IMR-90 (cell line): ENCODE measurements around the gene CDC42EP5. TPM values are rescaled to one million over a fixed set of nuclear protein-coding genes. Genes with fewer than 3 reads are reported as not detected.

Experiments used
- ATAC-seq: fragments of 200-7000 bp; cut with Tn5 transposase; 2 replicates; pipeline ENCODE4 v1.9.1; 2020; ENCODE audit warnings: low read depth, mild to moderate bottlenecking, moderate library complexity
- BruUV-seq: library from RNA; stranded (reverse); fragments of 400-500 nt; replicated peaks from 2 replicates; lab custom pipeline; 2021; lab: Mats Ljungman, UMichigan
- CTCF ChIA-PET: fragments of 300-600 bp; formaldehyde crosslinking; extraction: SDS; loops from one replicate; lab custom pipeline; 2021; ENCODE audit warnings: antibody characterized with exemption; lab: Yijun Ruan, JAX
- POLR2A ChIA-PET: fragments of 300-600 bp; sonication (Branson Sonifier 250); formaldehyde crosslinking; loops from one replicate; lab custom pipeline; 2022; ENCODE audit warnings: antibody characterized with exemption; ENCODE audit not compliant: unreplicated experiment; lab: Charles Lee
- DNase-seq: peaks from one replicate; pipeline ENCODE4 v3.0.0; 2013
- H2AFZ ChIP-seq: replicated peaks from 2 replicates; pipeline ENCODE3; 2013; ENCODE audit warnings: low read length, mild to moderate bottlenecking; ENCODE audit not compliant: poor library complexity
- H2AK5ac ChIP-seq: 2 replicates; pipeline ENCODE4 v1.6.1; 2013; ENCODE audit warnings: low read depth, low read length, inconsistent platforms
- H2AK9ac ChIP-seq: replicated peaks from 2 replicates; pipeline ENCODE3; 2013; ENCODE audit warnings: mild to moderate bottlenecking, low read depth, low read length, moderate library complexity; ENCODE audit not compliant: poor library complexity
- H2BK120ac ChIP-seq: 2 replicates; pipeline ENCODE4 v1.6.1; 2013; ENCODE audit warnings: low read depth, low read length, inconsistent platforms
- H2BK15ac ChIP-seq: 3 replicates; pipeline ENCODE4 v1.6.1; 2013; ENCODE audit warnings: low read depth, low read length, inconsistent platforms
- H2BK20ac ChIP-seq: 2 replicates; pipeline ENCODE4 v1.6.1; 2013; ENCODE audit warnings: low read depth, mild to moderate bottlenecking, inconsistent platforms, low read length, moderate library complexity
- H2BK5ac ChIP-seq: 2 replicates; pipeline ENCODE4 v1.6.1; 2013; ENCODE audit warnings: mild to moderate bottlenecking, low read depth, low read length, inconsistent platforms; ENCODE audit not compliant: poor library complexity, severe bottlenecking
- H3K14ac ChIP-seq: replicated peaks from 2 replicates; pipeline ENCODE4 v1.6.1; 2013; ENCODE audit warnings: low read depth, low read length, inconsistent platforms
- H3K18ac ChIP-seq: 2 replicates; pipeline ENCODE4 v1.6.1; 2013; ENCODE audit warnings: low read depth, low read length, control low read depth
- H3K23ac ChIP-seq: 2 replicates; pipeline ENCODE4 v1.6.1; 2013; ENCODE audit warnings: low read depth, low read length, inconsistent platforms
- H3K27ac ChIP-seq: 2 replicates; pipeline ENCODE4 v1.5.1; 2013; ENCODE audit warnings: mild to moderate bottlenecking, control low read depth, low read length; ENCODE audit not compliant: insufficient read depth
- H3K27me3 ChIP-seq: 2 replicates; pipeline ENCODE4 v1.6.1; 2013; ENCODE audit warnings: low read length; ENCODE audit not compliant: control insufficient read depth, insufficient read depth
- H3K36me3 ChIP-seq: 2 replicates; pipeline ENCODE4 v1.6.1; 2013; ENCODE audit warnings: low read length, mixed read lengths; ENCODE audit not compliant: control insufficient read depth, insufficient read depth
- H3K4ac ChIP-seq: 2 replicates; pipeline ENCODE4 v1.6.1; 2013; ENCODE audit warnings: low read depth, low read length, inconsistent platforms
- H3K4me1 ChIP-seq: 2 replicates; pipeline ENCODE4 v1.6.1; 2013; ENCODE audit warnings: low read length, mixed read lengths; ENCODE audit not compliant: control insufficient read depth, insufficient read depth
- H3K4me2 ChIP-seq: 2 replicates; pipeline ENCODE4 v1.6.1; 2013; ENCODE audit warnings: low read depth, mild to moderate bottlenecking, control low read depth, low read length, moderate library complexity
- H3K4me3 ChIP-seq: 2 replicates; pipeline ENCODE4 v1.5.1; 2013; ENCODE audit warnings: low read depth, mild to moderate bottlenecking, control low read depth, low read length, moderate library complexity; ENCODE audit not compliant: insufficient read depth
- H3K56ac ChIP-seq: 2 replicates; pipeline ENCODE4 v1.6.1; 2013; ENCODE audit warnings: low read length, inconsistent platforms; ENCODE audit not compliant: insufficient read depth; ENCODE audit errors: extremely low read depth
- H3K79me1 ChIP-seq, 2 experiments: 2 replicates each; pipeline ENCODE4 v1.6.1; 2013; ENCODE audit warnings: low read length in 2 of 2, inconsistent platforms in 1 of 2, low read depth in 1 of 2
- H3K9ac ChIP-seq: 2 replicates; pipeline ENCODE4 v1.6.1; 2013; ENCODE audit warnings: low read depth, low read length, control low read depth
- H3K9me1 ChIP-seq: 2 replicates; pipeline ENCODE4 v1.6.1; 2013; ENCODE audit warnings: low read length, inconsistent platforms; ENCODE audit not compliant: insufficient read depth
- H3K9me3 ChIP-seq: 2 replicates; pipeline ENCODE4 v1.6.1; 2013; ENCODE audit warnings: low read length; ENCODE audit not compliant: control insufficient read depth, insufficient read depth
- H4K20me1 ChIP-seq: 2 replicates; pipeline ENCODE4 v1.6.1; 2013; ENCODE audit warnings: low read length, inconsistent platforms; ENCODE audit not compliant: insufficient read depth
- H4K5ac ChIP-seq: 2 replicates; pipeline ENCODE4 v1.6.1; 2013; ENCODE audit warnings: mild to moderate bottlenecking, low read depth, low read length, control low read depth
- H4K8ac ChIP-seq, 2 experiments: 2 replicates each; pipeline ENCODE4 v1.6.1; 2013; ENCODE audit warnings: low read depth in 2 of 2, low read length in 2 of 2, control low read depth in 1 of 2, inconsistent platforms in 1 of 2
- H4K91ac ChIP-seq: 2 replicates; pipeline ENCODE4 v1.6.1; 2013; ENCODE audit warnings: low read depth, low read length, inconsistent platforms; ENCODE audit not compliant: insufficient read depth
- BHLHE40 ChIP-seq: fragments of 150-350 bp; IDR thresholded peaks from 2 replicates; pipeline ENCODE4 v1.6.1; 2016; ENCODE audit warnings: mild to moderate bottlenecking, low read depth, low read length
- CEBPB ChIP-seq: IDR thresholded peaks from 2 replicates; pipeline ENCODE4 v1.6.1; 2012; ENCODE audit warnings: low read depth, low read length, improper control_type of control experiment
- CHD1 ChIP-seq: IDR thresholded peaks from 2 replicates; pipeline ENCODE4 v1.6.1; 2012; ENCODE audit warnings: low read depth, low read length, improper control_type of control experiment
- CTCF ChIP-seq: conservative IDR thresholded peaks from 2 replicates; pipeline ENCODE4 v1.5.1; 2012; ENCODE audit warnings: mild to moderate bottlenecking, low read depth, low read length, improper control_type of control experiment
- FOS ChIP-seq: fragments of 150-350 bp; IDR thresholded peaks from 2 replicates; pipeline ENCODE4 v1.6.1; 2016; ENCODE audit warnings: low read depth, low read length
- NFE2L2 ChIP-seq: fragments of 150-350 bp; IDR thresholded peaks from 2 replicates; pipeline ENCODE4 v1.6.1; 2016; ENCODE audit warnings: low read depth, mild to moderate bottlenecking, low read length
- RAD21 ChIP-seq: IDR thresholded peaks from 2 replicates; pipeline ENCODE4 v1.6.1; 2012; ENCODE audit warnings: low read length, improper control_type of control experiment
- RCOR1 ChIP-seq: IDR thresholded peaks from 2 replicates; pipeline ENCODE4 v1.6.1; 2012; ENCODE audit warnings: mild to moderate bottlenecking, low read length, improper control_type of control experiment; ENCODE audit not compliant: insufficient replicate concordance
- RFX5 ChIP-seq: IDR thresholded peaks from 2 replicates; pipeline ENCODE4 v1.8.0; 2012; ENCODE audit warnings: low read depth, mild to moderate bottlenecking, low read length, moderate library complexity
- SMC3 ChIP-seq: fragments of 150-350 bp; IDR thresholded peaks from 2 replicates; pipeline ENCODE4 v1.6.1; 2016; ENCODE audit warnings: low read depth, mild to moderate bottlenecking, antibody characterized with exemption, low read length, moderate library complexity
- USF2 ChIP-seq: fragments of 150-350 bp; IDR thresholded peaks from 2 replicates; pipeline ENCODE4 v1.6.1; 2017; ENCODE audit warnings: mild to moderate bottlenecking, antibody characterized with exemption, low read length, low read depth
- WGBS, 2 experiments: methylation state at CpG; one replicate each; pipeline versions ENCODE4 v1.1.5 to v1.1.7; 2013; ENCODE audit warnings: missing lambda C conversion rate in 2 of 2; ENCODE audit not compliant: insufficient read length in 1 of 2; ENCODE audit errors: extremely low coverage in 2 of 2; 5-methylcytosine and 5-hydroxymethylcytosine counted together
- dilution Hi-C: fragments of 300-500 bp; cut with HindIII; formaldehyde crosslinking; loops from one replicate; pipeline ENCODE4 v1.14.3; 2018; ENCODE audit warnings: low sequenced_read_pairs; ENCODE audit not compliant: unreplicated experiment
- in situ Hi-C: fragments of 300-500 bp; cut with MboI; formaldehyde crosslinking; loops from 3 replicates; pipeline ENCODE4 v1.14.3; 2019; ENCODE audit warnings: low sequenced_read_pairs, inconsistent platforms, mixed read lengths
- intact Hi-C: fragments of 100-400 bp; cut with micrococcal nuclease; formaldehyde crosslinking; loops from 2 replicates; pipeline ENCODE4 v1.10.0; 2022
- polyA plus RNA-seq, 3 experiments: library from polyadenylated mRNA; depleted of rRNA; stranded (reverse); fragments of >200 nt; gene quantifications; 2 replicates each; pipeline ENCODE4 v1.2.3, GENCODE V29; 2012; ENCODE audit warnings: low replicate concordance in 1 of 3
- total RNA-seq: library from RNA; depleted of rRNA; stranded (reverse); fragments of >200 nt; gene quantifications from 2 replicates; pipeline ENCODE4 v1.2.3, GENCODE V29; 2012

Gene CDC42EP5
- total and polyA plus RNA-seq, 2 of the 4 experiments (the other 2 are of a cell fraction): 7.2 to 25.3 TPM

GRCh38 chr19:54428323-54429175, 44.5 kb downstream of the CDC42EP5 start:
- no peak overlapping the region for H3K14ac ChIP-seq
- no peaks in the 10 kb centered on the region; the same call in 1 of the 2 replicates for H4K20me1 ChIP-seq
- no peak overlapping the region for H3K56ac ChIP-seq
- 68% methylated on average over 3 of the region's 11 CpGs; no CpG with 5 or more reads in 1 of the 2 experiments for WGBS, 2 experiments
- no peaks in the 10 kb centered on the region for H3K79me1 ChIP-seq
- H3K4me1 ChIP-seq: 0 out of 2 replicates have a peak, but pooled peaks cover 2% of the 10 kb centered on the region
- no peaks in the 10 kb centered on the region for H3K9me1 ChIP-seq
- CTCF ChIA-PET: no interaction called here
- peaks cover 11% of the 10 kb centered on the region; the same call in 1 of the 2 replicates for H3K27me3 ChIP-seq
- intact Hi-C loops (no loop called here), dilution Hi-C loops (no loop called here), in situ Hi-C loops (no loop called here)
- no peak overlapping the region for H2BK15ac ChIP-seq
- no peak for DNase-seq
- H3K4me2 ChIP-seq: no peak overlapping the region
- TF ChIP-seq CEBPB (no peak), RCOR1 (no peak), FOS (no peak), CHD1 (no peak), USF2 (no peak), RAD21 (no peak), SMC3 (no peak), BHLHE40 (no peak), NFE2L2 (no peak), RFX5 (no peak), CTCF (no peak)
- no peak overlapping the region for H2AFZ ChIP-seq
- POLR2A ChIA-PET: no interaction called here
- no peak overlapping the region for H4K8ac ChIP-seq
- H4K91ac ChIP-seq: no peak overlapping the region
- no peak overlapping the region for H2BK20ac ChIP-seq
- H3K36me3 ChIP-seq: no peaks in the 10 kb centered on the region
- no peak overlapping the region for H3K23ac ChIP-seq
- no peak overlapping the region for H4K5ac ChIP-seq
- no peak overlapping the region for H3K9ac ChIP-seq
- H3K9me3 ChIP-seq: no peaks in the 10 kb centered on the region
- no peak overlapping the region for H3K27ac ChIP-seq
- H2AK9ac ChIP-seq: peak overlapping the region; percentile 24
- no peak overlapping the region for H2BK120ac ChIP-seq
- no TSS peak for BruUV-seq
- no peak overlapping the region for H3K4ac ChIP-seq
- H2BK5ac ChIP-seq: no peak overlapping the region
- no peak overlapping the region for H2AK5ac ChIP-seq
- no peak overlapping the region for H3K4me3 ChIP-seq
- H3K18ac ChIP-seq: no peak overlapping the region
- no peak for ATAC-seq
